T-cell (primary cell): ENCODE results near the gene SYNGR2. TPM values are rescaled to one million over a fixed set of nuclear protein-coding genes. Genes with fewer than 3 reads are reported as not detected.
"Not testable (repeated sequence)": the region's sequence is repeated elsewhere in the genome, so short reads cannot be mapped to it uniquely, and the experiment has no call there.

Experiments used
- ATAC-seq, 4 experiments: fragments of 200-7000 bp in 3 of 4; fragments of 150-1000 bp in 1 of 4; cut with Tn5 transposase; replicated peaks in 1 of 4; 1 replicate in 3 of 4; 2 replicates in 1 of 4; pipeline ENCODE4 v1.10.0; 2021; ENCODE audit warnings: moderate library complexity in 3 of 4, mild to moderate bottlenecking in 2 of 4, moderate number of reproducible peaks in 1 of 4
- CTCF ChIA-PET, 2 donors: fragments of 300-600 bp; sonication (Branson Sonifier 250); formaldehyde crosslinking; loops; one replicate each; lab custom pipeline; 2022; ENCODE audit warnings: antibody characterized with exemption in 2 of 2; lab: Charles Lee
- POLR2A ChIA-PET, 2 donors: fragments of 300-600 bp; sonication (Branson Sonifier 250); formaldehyde crosslinking; loops; one replicate each; lab custom pipeline; 2022; ENCODE audit warnings: antibody characterized with exemption in 2 of 2; lab: Charles Lee
- DNase-seq, 35 experiments: peaks; one replicate each; pipeline versions ENCODE4 v3.0.0 to v3.0.0-alpha.2; 2013 to 2023
- H3K27ac ChIP-seq: one replicate; pipeline ENCODE4 v1.5.1; 2013; ENCODE audit warnings: low read length
- H3K27me3 ChIP-seq, 2 experiments: replicated peaks in 1 of 2; 1 replicate in 1 of 2; 2 replicates in 1 of 2; pipeline versions ENCODE4 v1.6.1 to v1.7.0; 2013; ENCODE audit warnings: low read length in 1 of 2, mixed read lengths in 1 of 2; ENCODE audit not compliant: control insufficient read depth in 2 of 2, insufficient read depth in 2 of 2; ENCODE audit errors: extremely low read depth in 1 of 2
- H3K36me3 ChIP-seq, 2 donors: 1 replicate in 1 of 2; 2 replicates in 1 of 2; pipeline versions ENCODE4 v1.6.1 to v1.7.0; 2013; ENCODE audit warnings: low read length in 1 of 2; ENCODE audit not compliant: control insufficient read depth in 2 of 2, insufficient read depth in 1 of 2; ENCODE audit errors: extremely low read depth in 1 of 2
- H3K4me1 ChIP-seq, 2 experiments: 1 replicate in 1 of 2; 2 replicates in 1 of 2; pipeline versions ENCODE4 v1.6.1 to v1.7.0; 2013; ENCODE audit warnings: low read length in 2 of 2, mixed read lengths in 1 of 2; ENCODE audit not compliant: insufficient read depth in 2 of 2, control insufficient read depth in 1 of 2; ENCODE audit errors: extremely low read depth in 1 of 2
- H3K4me3 ChIP-seq, 2 donors: 1 replicate in 1 of 2; 2 replicates in 1 of 2; pipeline versions ENCODE4 v1.5.1 to v1.7.0; 2013; ENCODE audit warnings: mild to moderate bottlenecking in 2 of 2, low read length in 1 of 2, moderate library complexity in 1 of 2; ENCODE audit not compliant: control insufficient read depth in 1 of 2; ENCODE audit errors: extremely low read depth in 1 of 2
- H3K9me3 ChIP-seq: 2 replicates; pipeline ENCODE4 v1.7.0; 2013
- H3K27ac Mint-ChIP-seq, 2 donors: one replicate each; pipeline ENCODE4 v1.8.0; 2020 to 2021; ENCODE audit warnings: mild to moderate bottlenecking in 2 of 2, mixed read lengths in 2 of 2
- H3K27me3 Mint-ChIP-seq, 2 donors: one replicate each; pipeline ENCODE4 v1.8.0; 2021 to 2022; ENCODE audit warnings: mixed read lengths in 2 of 2
- H3K36me3 Mint-ChIP-seq: one replicate; pipeline ENCODE4 v1.8.0; 2021; ENCODE audit warnings: mixed read lengths
- H3K4me1 Mint-ChIP-seq, 3 donors: one replicate each; pipeline ENCODE4 v1.8.0; 2020 to 2022; ENCODE audit warnings: mixed read lengths in 3 of 3, mild to moderate bottlenecking in 1 of 3
- H3K4me3 Mint-ChIP-seq, 3 donors: one replicate each; pipeline ENCODE4 v1.8.0; 2020 to 2022; ENCODE audit warnings: mild to moderate bottlenecking in 3 of 3, mixed read lengths in 3 of 3, moderate library complexity in 3 of 3
- H3K9me3 Mint-ChIP-seq, 3 donors: one replicate each; pipeline ENCODE4 v1.8.0; 2020 to 2022; ENCODE audit warnings: mixed read lengths in 3 of 3
- WGBS: methylation state at CpG from one replicate; pipeline ENCODE4 v1.1.5; 2013; ENCODE audit warnings: missing lambda C conversion rate; ENCODE audit not compliant: insufficient coverage; 5-methylcytosine and 5-hydroxymethylcytosine counted together
- total RNA-seq, 35 experiments: library from RNA in 6 of 35; stranded (reverse) in 6 of 35; fragments of 120-200 nt in 1 of 35; gene quantifications; one replicate each; pipeline versions ENCODE4 v1.2.1 to v1.2.4 and lab custom pipeline; 2013 to 2026

The SYNGR2 gene
- total RNA-seq, 5 donors from 2014 or later (not counting 1 experiment from before 2014, with no cell fraction given), result 56.0 to 86.3 (median 74.6) TPM

DNA sequence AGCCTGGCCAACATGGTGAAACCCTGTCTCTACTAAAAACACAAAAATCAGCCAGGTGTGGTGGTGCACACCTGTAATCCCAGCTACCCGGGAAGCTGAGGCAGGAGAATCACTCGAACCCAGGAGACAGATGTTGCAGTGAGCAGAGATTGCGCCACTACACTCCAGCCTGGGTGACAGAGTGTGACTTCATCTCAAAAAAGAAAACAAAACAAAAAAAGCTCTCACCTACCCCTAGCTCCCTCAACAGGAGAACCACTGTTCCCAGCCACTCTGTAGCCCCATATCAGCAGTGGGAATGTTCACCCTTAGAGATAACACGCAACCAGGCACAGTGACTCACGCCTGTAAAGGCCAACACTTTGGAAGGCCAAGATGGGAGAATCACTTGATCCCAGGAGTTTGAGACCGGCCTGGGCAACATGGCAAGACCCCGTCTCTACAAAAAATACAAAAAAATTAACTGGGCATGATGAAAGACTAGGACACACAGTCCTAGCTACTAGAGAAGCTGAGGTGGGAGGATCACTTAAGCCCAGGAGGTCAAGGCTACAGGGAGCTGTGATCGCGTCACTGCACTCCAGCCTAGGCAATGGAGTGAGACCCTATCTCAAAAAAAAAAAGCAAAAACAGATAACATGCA is 32.4 kb upstream of the SYNGR2 start:
- Histone ChIP-seq H3K27ac (no peak overlapping the region), H3K9me3 (no peaks in the 10 kb centered on the region), H3K4me3 (no peak overlapping the region), H3K36me3 (peaks cover 22 to 73% of the 10 kb centered on the region in 2 donors), H3K27me3 (no peaks in the 10 kb centered on the region), H3K4me1 (peaks cover 36 to 86% of the 10 kb centered on the region in 2 experiments)
- ATAC-seq (no peak), DNase-seq (no peak)
- WGBS, result 100% methylated on average over 4 of the region's 9 CpGs
- H3K36me3 Mint-ChIP-seq, result peaks cover 24% of the 10 kb centered on the region
- ChIA-PET CTCF (interaction anchor here (0.6 to 1.5 kb wide), 5 partner anchors 16 to 130 kb away, joined by 3 to 4 read pairs (median 4); no protein-coding TSS in a partner anchor), POLR2A (no interaction called here)
- H3K4me1 Mint-ChIP-seq, result peaks cover 76 to 79% (median 77%) of the 10 kb centered on the region in 3 donors
- H3K27me3 Mint-ChIP-seq, result no peaks in the 10 kb centered on the region
- H3K27ac Mint-ChIP-seq, result peak overlapping the region; percentile 86 to 89
- H3K4me3 Mint-ChIP-seq, result peak overlapping the region in 1 of 3 donors; percentile 99
- H3K9me3 Mint-ChIP-seq, result no peaks in the 10 kb centered on the region

DNA sequence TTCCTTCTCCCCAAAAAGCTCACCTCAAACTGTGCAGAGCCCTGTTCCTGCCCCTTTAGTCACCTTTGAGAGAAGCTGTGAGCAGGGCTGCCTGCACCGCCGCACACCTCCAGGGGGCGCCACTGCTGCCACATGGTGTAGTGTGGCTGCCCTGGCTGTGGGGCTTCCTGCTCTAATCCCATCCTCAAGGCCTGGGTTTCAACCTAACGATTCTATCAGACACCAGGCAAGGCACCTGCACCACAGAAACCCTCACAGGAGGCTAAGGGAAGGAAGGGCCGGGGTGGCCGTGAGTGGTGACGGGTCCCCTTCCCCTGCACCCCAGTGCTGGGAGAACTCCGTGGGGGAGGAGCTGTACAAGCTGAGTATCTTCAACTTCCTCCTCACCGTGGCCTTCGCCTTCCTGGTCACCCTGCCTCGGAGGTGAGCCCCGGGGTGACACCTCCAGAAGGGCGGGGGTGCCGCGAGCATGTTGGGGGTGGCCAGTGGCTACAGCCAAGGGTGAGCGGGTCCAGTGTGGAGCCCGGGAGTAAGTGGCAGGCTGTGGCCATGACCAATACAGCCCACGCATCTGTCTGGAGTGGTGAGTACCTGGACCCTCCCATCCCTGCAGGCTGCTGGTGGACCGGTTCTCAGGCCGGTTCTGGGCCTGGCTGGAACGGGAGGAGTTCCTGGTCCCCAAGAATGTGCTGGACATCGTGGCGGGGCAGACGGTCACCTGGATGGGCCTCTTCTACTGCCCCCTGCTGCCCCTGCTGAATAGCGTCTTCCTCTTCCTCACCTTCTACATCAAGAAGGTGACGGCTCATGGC is 30.8 kb upstream of the SYNGR2 start:
- POLR2A ChIA-PET, result interaction anchor here (0.6 to 0.9 kb wide), 2 partner anchors 9 to 1707 kb away, joined by 4 to 6 read pairs; partner anchors contain the start of gene TMC6 (in 1 of the 2)
- Mint-ChIP-seq H3K4me1 (peaks cover 84 to 90% (median 89%) of the 10 kb centered on the region in 3 donors), H3K27me3 (no peaks in the 10 kb centered on the region), H3K9me3 (no peaks in the 10 kb centered on the region), H3K27ac (peak overlapping the region; percentile 86 to 93), H3K4me3 (peak overlapping the region in 2 of 3 donors; percentile 24 to 99), H3K36me3 (peaks cover 29% of the 10 kb centered on the region)
- no peaks in the 10 kb centered on the region for H3K9me3 ChIP-seq
- no peaks in the 10 kb centered on the region for H3K27me3 ChIP-seq
- peak in 2 of 4 experiments; percentile 6 to 14 for ATAC-seq
- DNase-seq, result peak in 20 of 35 experiments; percentile 36 to 72 (median 52)
- peak overlapping the region in 1 of 2 donors; percentile 6 for H3K4me3 ChIP-seq
- H3K4me1 ChIP-seq, result peaks cover 38 to 98% of the 10 kb centered on the region in 2 experiments
- H3K36me3 ChIP-seq, result peaks cover 30 to 82% of the 10 kb centered on the region in 2 donors
- CTCF ChIA-PET, result interaction anchor here in 1 of 2 donors (0.6 to 1.1 kb wide), 2 partner anchors 24 to 31 kb away, joined by 3 to 7 read pairs; no protein-coding TSS in a partner anchor
- WGBS, result 49% methylated on average over 8 of the region's 26 CpGs
- peak overlapping the region; percentile 65 for H3K27ac ChIP-seq

DNA sequence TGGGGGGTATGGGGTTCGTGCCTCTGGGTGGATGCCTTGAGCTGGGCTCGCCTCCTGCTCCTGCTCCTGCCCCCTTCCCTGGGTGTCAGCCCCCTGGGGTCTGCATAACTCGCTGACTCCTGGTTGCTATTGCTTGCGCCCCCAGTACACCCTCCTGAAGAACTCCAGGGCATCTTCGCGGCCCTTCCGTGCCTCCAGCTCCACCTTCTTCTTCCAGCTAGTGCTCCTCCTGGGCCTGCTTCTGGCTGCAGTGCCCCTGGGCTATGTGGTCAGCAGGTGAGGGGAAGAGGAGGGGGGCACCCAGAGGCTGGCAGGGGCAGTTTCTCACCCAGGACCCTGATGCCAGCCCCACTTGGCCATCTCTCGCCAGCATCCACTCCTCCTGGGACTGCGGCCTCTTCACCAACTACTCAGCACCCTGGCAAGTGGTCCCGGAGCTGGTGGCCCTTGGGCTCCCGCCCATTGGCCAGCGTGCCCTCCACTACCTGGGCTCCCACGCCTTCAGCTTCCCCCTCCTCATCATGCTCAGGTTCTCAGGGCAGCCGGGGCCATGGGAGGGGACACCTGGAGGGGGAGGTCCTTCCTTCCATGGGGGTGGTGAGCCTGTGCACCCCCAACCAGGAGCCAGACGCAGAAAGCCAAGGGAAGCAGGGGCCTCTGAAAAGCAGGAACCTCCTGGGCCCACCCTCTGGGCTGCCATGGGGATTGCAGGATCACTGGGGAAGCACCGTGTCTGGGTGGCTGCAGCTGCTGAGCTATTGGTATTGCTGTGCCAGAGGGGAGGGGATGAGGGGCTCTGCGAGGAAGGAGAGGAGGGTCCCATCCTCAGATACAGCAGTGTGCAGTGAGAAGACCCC is 29.9 kb upstream of the SYNGR2 start:
- H3K27me3 ChIP-seq, result no peaks in the 10 kb centered on the region
- WGBS, result 92% methylated on average over 3 of the region's 17 CpGs
- no peaks in the 10 kb centered on the region for H3K9me3 Mint-ChIP-seq
- peak overlapping the region; percentile 64 to 93 for H3K27ac Mint-ChIP-seq
- no peaks in the 10 kb centered on the region for H3K27me3 Mint-ChIP-seq
- DNase-seq, result no peak
- peaks cover 30% of the 10 kb centered on the region for H3K36me3 Mint-ChIP-seq
- peaks cover 81 to 88% (median 88%) of the 10 kb centered on the region in 3 donors for H3K4me1 Mint-ChIP-seq
- CTCF ChIA-PET, result no interaction called here
- H3K27ac ChIP-seq, result no peak overlapping the region
- H3K4me3 Mint-ChIP-seq, result peak overlapping the region in 1 of 3 donors; percentile 99
- peaks cover 34 to 95% of the 10 kb centered on the region in 2 experiments for H3K4me1 ChIP-seq
- no peaks in the 10 kb centered on the region for H3K9me3 ChIP-seq
- POLR2A ChIA-PET, result interaction anchor here (0.5 to 0.6 kb wide), 2 partner anchors 10 to 1706 kb away, joined by 4 to 9 read pairs; no protein-coding TSS in a partner anchor
- H3K36me3 ChIP-seq, result peaks cover 30 to 75% of the 10 kb centered on the region in 2 donors
- no peak overlapping the region for H3K4me3 ChIP-seq
- no peak for ATAC-seq

DNA sequence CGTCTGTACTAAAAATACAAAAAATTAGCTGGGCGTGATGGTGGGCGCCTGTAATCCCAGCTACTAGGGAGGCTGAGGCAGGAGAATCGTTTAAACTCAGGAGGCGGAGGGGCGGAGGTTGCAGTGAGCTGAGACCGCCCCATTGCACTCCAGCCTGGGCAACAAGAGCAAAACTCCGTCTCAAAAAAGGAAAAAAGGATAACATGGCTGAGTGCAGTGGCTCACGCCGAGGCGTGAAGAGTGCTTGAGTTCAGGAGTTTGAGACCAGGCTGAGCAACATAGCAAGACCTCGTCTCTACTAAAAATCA is 28.6 kb upstream of the SYNGR2 start:
- WGBS, result 83% methylated on average over 12 of the region's 12 CpGs
- Mint-ChIP-seq H3K27ac (peak overlapping the region; percentile 84 to 85), H3K4me3 (peak overlapping the region in 2 of 3 donors; percentile 47 to 53), H3K36me3 (peaks cover 24% of the 10 kb centered on the region), H3K4me1 (peaks cover 77 to 84% (median 83%) of the 10 kb centered on the region in 3 donors)
- H3K27me3 Mint-ChIP-seq, ATAC-seq, POLR2A ChIA-PET, H3K27me3 ChIP-seq, DNase-seq, H3K9me3 Mint-ChIP-seq, H3K9me3 ChIP-seq, H3K4me3 ChIP-seq: not testable (repeated sequence)
- peaks cover 30 to 61% of the 10 kb centered on the region in 2 donors for H3K36me3 ChIP-seq
- CTCF ChIA-PET, result interaction anchor here (0.6 to 1.3 kb wide), 5 partner anchors 10 to 729 kb away, joined by 3 to 6 read pairs (median 4); partner anchors contain the start of gene TK1 (in 1 of the 2)
- peaks cover 25 to 95% of the 10 kb centered on the region in 2 experiments for H3K4me1 ChIP-seq
- peak overlapping the region; percentile 52 for H3K27ac ChIP-seq

DNA sequence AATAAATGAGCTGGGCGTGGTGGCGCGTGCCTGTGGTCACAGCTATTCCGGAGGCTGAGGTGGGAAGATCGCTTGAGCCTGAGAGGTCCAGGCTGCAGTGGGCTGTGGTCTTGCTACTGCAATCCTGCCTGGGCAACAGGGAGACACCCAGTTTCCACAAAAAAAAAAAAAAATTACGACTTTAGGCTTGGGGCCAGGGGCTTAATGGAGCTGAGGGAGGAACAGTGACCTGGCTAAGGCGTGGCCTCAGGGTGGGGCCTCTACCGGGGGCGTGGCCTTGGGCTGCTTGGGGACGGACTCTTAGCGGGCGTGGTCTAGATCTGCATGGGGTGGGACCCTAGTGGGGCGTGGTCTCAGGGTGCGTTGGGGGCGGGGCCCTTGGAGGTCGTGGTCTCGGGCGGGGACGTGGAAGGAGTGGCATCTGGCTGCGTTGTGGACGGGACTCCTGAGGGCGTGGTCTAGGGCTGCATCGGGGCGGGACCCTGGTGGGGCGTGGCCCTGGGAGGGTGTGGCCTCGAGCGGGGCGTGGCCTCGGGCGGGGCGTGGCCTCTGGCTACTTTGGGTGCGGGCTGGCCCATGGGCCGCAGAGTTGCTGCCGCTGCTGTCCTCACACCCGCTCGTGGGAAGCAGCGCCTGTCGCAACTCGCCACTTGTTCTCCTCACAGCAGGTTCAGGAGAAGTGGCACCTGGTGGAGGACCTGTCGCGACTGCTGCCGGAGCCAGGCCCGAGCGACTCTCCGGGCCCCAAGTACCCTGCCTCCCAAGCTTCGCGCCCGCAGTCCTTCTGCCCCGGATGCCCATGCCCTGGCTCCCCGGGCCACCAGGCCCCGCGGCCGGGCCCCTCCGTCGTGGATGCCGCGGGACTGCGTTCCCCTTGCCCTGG is 28.0 kb upstream of the SYNGR2 start:
- H3K27me3 ChIP-seq, result no peaks in the 10 kb centered on the region
- DNase-seq (peak; percentile 85 to 96 (median 93)), ATAC-seq (peak; percentile 78 to 86 (median 83))
- peaks cover 24 to 93% of the 10 kb centered on the region in 2 experiments for H3K4me1 ChIP-seq
- WGBS, result 46% methylated on average over 46 of the region's 58 CpGs
- peaks cover 72 to 80% (median 79%) of the 10 kb centered on the region in 3 donors for H3K4me1 Mint-ChIP-seq
- POLR2A ChIA-PET, result interaction anchor here (0.6 kb wide), 2 partner anchors 12 to 105 kb away, joined by 3 to 4 read pairs; no protein-coding TSS in a partner anchor
- H3K36me3 ChIP-seq, result peaks cover 26 to 55% of the 10 kb centered on the region in 2 donors
- peak overlapping the region in 2 of 3 donors; percentile 47 to 53 for H3K4me3 Mint-ChIP-seq
- peaks cover 22% of the 10 kb centered on the region for H3K36me3 Mint-ChIP-seq
- no peaks in the 10 kb centered on the region for H3K9me3 Mint-ChIP-seq
- peak overlapping the region; percentile 52 for H3K27ac ChIP-seq
- no peak overlapping the region for H3K4me3 ChIP-seq
- peak overlapping the region; percentile 84 to 85 for H3K27ac Mint-ChIP-seq
- no peaks in the 10 kb centered on the region for H3K27me3 Mint-ChIP-seq
- no peaks in the 10 kb centered on the region for H3K9me3 ChIP-seq
- CTCF ChIA-PET, result interaction anchor here (0.6 to 1.3 kb wide), 6 partner anchors 11 to 728 kb away, joined by 3 to 6 read pairs (median 4); partner anchors contain the start of gene TK1 (in 1 of the 2)
